Endothelial cell of umbilical vein (primary cell): ENCODE measurements around the gene RGS17. TPM values are rescaled to one million over a fixed set of nuclear protein-coding genes. Genes with fewer than 3 reads are reported as not detected.

ENCODE experiments used
- BruUV-seq: library from RNA; stranded (reverse); fragments of 400-500 nt; replicated peaks from 2 replicates; lab custom pipeline; 2021; lab: Mats Ljungman, UMichigan
- CTCF ChIA-PET: fragments of 300-600, 350-600 bp; sonication (Branson Sonifier 250); formaldehyde crosslinking; loops from one replicate; lab custom pipeline; 2021; ENCODE audit warnings: antibody characterized with exemption, inconsistent platforms; lab: Charles Lee
- POLR2A ChIA-PET: fragments of 300-600, 350-600 bp; sonication (Branson Sonifier 250); formaldehyde crosslinking; loops from one replicate; lab custom pipeline; 2021; ENCODE audit warnings: antibody characterized with exemption, inconsistent platforms; lab: Charles Lee
- DNase-seq: peaks from one replicate; pipeline ENCODE4 v3.0.0-alpha.2; 2011; ENCODE audit warnings: low read depth, low spot score
- FAIRE-seq: peaks from 2 replicates; lab custom pipeline; 2011; peaks lifted over from hg19 to GRCh38; lab: Jason Lieb, UNC
- H2AFZ ChIP-seq: 2 replicates; pipeline ENCODE4 v1.6.0; 2012; ENCODE audit warnings: low read depth, low read length, control low read depth, inconsistent platforms
- H3K27ac ChIP-seq: 2 replicates; pipeline ENCODE4 v1.5.1; 2011; ENCODE audit warnings: low read depth, mild to moderate bottlenecking, control low read depth, low read length, moderate library complexity; ENCODE audit not compliant: insufficient read depth
- H3K27me3 ChIP-seq, 2 experiments: 2 replicates each; pipeline versions ENCODE4 v1.6.0 to v1.6.1; 2011; ENCODE audit warnings: low read length in 2 of 2, mixed read lengths in 1 of 2; ENCODE audit not compliant: control insufficient read depth in 2 of 2, insufficient read depth in 2 of 2
- H3K36me3 ChIP-seq, 2 experiments: 2 replicates in 1 of 2; 3 replicates in 1 of 2; pipeline ENCODE4 v1.5.1; 2011; ENCODE audit warnings: low read length in 2 of 2, mild to moderate bottlenecking in 1 of 2, moderate library complexity in 1 of 2; ENCODE audit not compliant: control insufficient read depth in 2 of 2, insufficient read depth in 2 of 2; ENCODE audit errors: extremely low read depth in 1 of 2
- H3K4me1 ChIP-seq: 3 replicates; pipeline ENCODE4 v1.5.1; 2011; ENCODE audit warnings: mild to moderate bottlenecking, low read length; ENCODE audit not compliant: control insufficient read depth, insufficient read depth; ENCODE audit errors: extremely low read depth
- H3K4me2 ChIP-seq: 2 replicates; pipeline ENCODE4 v1.6.1; 2011; ENCODE audit warnings: low read length, control low read depth, mixed read lengths; ENCODE audit not compliant: insufficient read depth
- H3K4me3 ChIP-seq, 3 experiments: fragments of 200-600 bp in 1 of 3; sonication (generic), shearing (Covaris generic) in 1 of 3; replicated peaks in 1 of 3; 2 replicates each; pipeline ENCODE4 v1.5.1; 2011 to 2016; ENCODE audit warnings: control low read depth in 3 of 3, low read length in 3 of 3, mild to moderate bottlenecking in 2 of 3, inconsistent platforms in 1 of 3, low read depth in 1 of 3, moderate library complexity in 1 of 3; ENCODE audit not compliant: insufficient read depth in 1 of 3
- H3K79me2 ChIP-seq: 2 replicates; pipeline ENCODE4 v1.6.0; 2012; ENCODE audit warnings: low read length, inconsistent platforms; ENCODE audit not compliant: control insufficient read depth, insufficient read depth
- H3K9ac ChIP-seq: replicated peaks from 2 replicates; pipeline ENCODE3; 2011; ENCODE audit warnings: low read length, control low read depth; ENCODE audit not compliant: insufficient read depth; ENCODE audit errors: extremely low read depth
- H3K9me1 ChIP-seq: replicated peaks from 3 replicates; pipeline ENCODE4 v1.6.0; 2011; ENCODE audit warnings: mild to moderate bottlenecking, low read length; ENCODE audit not compliant: control insufficient read depth, insufficient read depth; ENCODE audit errors: extremely low read depth
- H3K9me3 ChIP-seq: replicated peaks from 2 replicates; pipeline ENCODE4 v1.5.1; 2012; ENCODE audit warnings: low read length, inconsistent platforms; ENCODE audit not compliant: control insufficient read depth, insufficient read depth
- H4K20me1 ChIP-seq: replicated peaks from 2 replicates; pipeline ENCODE3; 2011; ENCODE audit warnings: mild to moderate bottlenecking, low read length; ENCODE audit not compliant: control insufficient read depth, insufficient read depth; ENCODE audit errors: extremely low read depth
- EZH2 ChIP-seq: IDR thresholded peaks from 2 replicates; pipeline ENCODE4 v1.6.1; 2012; ENCODE audit warnings: borderline replicate concordance, low read depth, mild to moderate bottlenecking, moderate library complexity, low read length, inconsistent platforms; ENCODE audit not compliant: severe bottlenecking
- FOS ChIP-seq: IDR thresholded peaks from 2 replicates; pipeline ENCODE4 v1.6.1; 2011; ENCODE audit warnings: mild to moderate bottlenecking, low read length, moderate library complexity, borderline replicate concordance; ENCODE audit not compliant: insufficient read depth
- GATA2 ChIP-seq: IDR thresholded peaks from 2 replicates; pipeline ENCODE4 v1.7.0; 2011; ENCODE audit warnings: low read depth, mild to moderate bottlenecking, moderate library complexity, mixed read lengths, low read length; ENCODE audit not compliant: insufficient read length, insufficient read depth
- JUN ChIP-seq: IDR thresholded peaks from 2 replicates; pipeline ENCODE4 v1.6.1; 2011; ENCODE audit warnings: borderline replicate concordance, low read depth; ENCODE audit not compliant: insufficient read length, insufficient read depth
- MAX ChIP-seq: IDR thresholded peaks from 2 replicates; pipeline ENCODE4 v1.6.1; 2011; ENCODE audit not compliant: insufficient read depth, insufficient read length
- MYC ChIP-seq: IDR thresholded peaks from one replicate; pipeline ENCODE4 v1.6.1; 2011; ENCODE audit warnings: mild to moderate bottlenecking, low read depth, low read length
- POLR2A ChIP-seq: IDR thresholded peaks from 2 replicates; pipeline ENCODE4 v1.6.1; 2012; ENCODE audit warnings: low read depth, mild to moderate bottlenecking, control low read depth, low read length
- POLR2AphosphoS5 ChIP-seq: IDR thresholded peaks from 2 replicates; pipeline ENCODE4 v1.6.1; 2012; ENCODE audit warnings: low read depth, mild to moderate bottlenecking, control low read depth, low read length, moderate library complexity; ENCODE audit not compliant: insufficient read depth
- dilution Hi-C: fragments of 300-500 bp; cut with MboI; formaldehyde crosslinking; loops from one replicate; pipeline ENCODE4 v1.15.0; 2019; ENCODE audit warnings: low sequenced_read_pairs; ENCODE audit not compliant: extremely low pct_ligation_motif_present
- intact Hi-C: fragments of 100-400 bp; cut with micrococcal nuclease; formaldehyde crosslinking; loops from one replicate; pipeline ENCODE4 v1.10.0; 2022
- polyA plus RNA-seq, 4 experiments: library from polyadenylated mRNA; depleted of rRNA in 3 of 4; stranded (reverse) in 3 of 4; unstranded in 1 of 4; fragments of >200 nt; gene quantifications; 2 replicates each; pipeline versions ENCODE4 v1.2.1 to v1.2.3, GENCODE V29; 2011 to 2012; ENCODE audit warnings: missing spikeins in 1 of 4
- total RNA-seq: library from RNA; stranded (reverse); gene quantifications from 2 replicates; pipeline ENCODE4 v1.2.3, GENCODE V29; 2021
- TF ChIP-seq, protein P1 (sequence below), 2 donors: IDR thresholded peaks; 1 replicate in 1 of 2; 2 replicates in 1 of 2; pipeline ENCODE4 v1.5.1; 2011; ENCODE audit warnings: low read length in 2 of 2, mild to moderate bottlenecking in 2 of 2, moderate library complexity in 2 of 2, control low read depth in 1 of 2, inconsistent platforms in 1 of 2, low read depth in 1 of 2; ENCODE audit not compliant: insufficient read depth in 1 of 2; ENCODE audit errors: extremely low read depth in 1 of 2

The RGS17 gene
- total and polyA plus RNA-seq, 2 donors (not counting 3 experiments of a cell fraction or from before 2014, with no cell fraction given): 0.40 to 1.1 TPM

GRCh38 chr6:153073841-153074240 lies 57.2 kb downstream of the RGS17 start:
- no peaks in the 10 kb centered on the region for H3K79me2 ChIP-seq
- H3K9me1 ChIP-seq: no peaks in the 10 kb centered on the region
- no peaks in the 10 kb centered on the region for H3K9me3 ChIP-seq
- no peak overlapping the region for H2AFZ ChIP-seq
- H3K27ac ChIP-seq: no peak overlapping the region
- TF ChIP-seq GATA2: no peak
- TF ChIP-seq POLR2A: no peak
- TF ChIP-seq, protein P1, sequence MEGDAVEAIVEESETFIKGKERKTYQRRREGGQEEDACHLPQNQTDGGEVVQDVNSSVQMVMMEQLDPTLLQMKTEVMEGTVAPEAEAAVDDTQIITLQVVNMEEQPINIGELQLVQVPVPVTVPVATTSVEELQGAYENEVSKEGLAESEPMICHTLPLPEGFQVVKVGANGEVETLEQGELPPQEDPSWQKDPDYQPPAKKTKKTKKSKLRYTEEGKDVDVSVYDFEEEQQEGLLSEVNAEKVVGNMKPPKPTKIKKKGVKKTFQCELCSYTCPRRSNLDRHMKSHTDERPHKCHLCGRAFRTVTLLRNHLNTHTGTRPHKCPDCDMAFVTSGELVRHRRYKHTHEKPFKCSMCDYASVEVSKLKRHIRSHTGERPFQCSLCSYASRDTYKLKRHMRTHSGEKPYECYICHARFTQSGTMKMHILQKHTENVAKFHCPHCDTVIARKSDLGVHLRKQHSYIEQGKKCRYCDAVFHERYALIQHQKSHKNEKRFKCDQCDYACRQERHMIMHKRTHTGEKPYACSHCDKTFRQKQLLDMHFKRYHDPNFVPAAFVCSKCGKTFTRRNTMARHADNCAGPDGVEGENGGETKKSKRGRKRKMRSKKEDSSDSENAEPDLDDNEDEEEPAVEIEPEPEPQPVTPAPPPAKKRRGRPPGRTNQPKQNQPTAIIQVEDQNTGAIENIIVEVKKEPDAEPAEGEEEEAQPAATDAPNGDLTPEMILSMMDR (IDR thresholded peaks at IDR 0.05; ENCODE audit: extremely low read depth in 1 of 2, insufficient read depth in 1 of 2, low read depth in 1 of 2, low read length in 2 of 2): no peak
- TF ChIP-seq FOS: no peak
- TF ChIP-seq JUN: no peak
- TF ChIP-seq EZH2: no peak
- no TSS peak for BruUV-seq
- no peak overlapping the region for H3K4me3 ChIP-seq
- no peaks in the 10 kb centered on the region for H3K4me1 ChIP-seq
- FAIRE-seq: no peak
- no peaks in the 10 kb centered on the region for H3K27me3 ChIP-seq
- CTCF ChIA-PET: no interaction called here
- H3K36me3 ChIP-seq: no peaks in the 10 kb centered on the region
- no peak overlapping the region for H3K4me2 ChIP-seq
- no peak for DNase-seq
- H4K20me1 ChIP-seq: no peaks in the 10 kb centered on the region
- intact Hi-C loops: no loop called here
- dilution Hi-C loops: no loop called here
- H3K9ac ChIP-seq: no peak overlapping the region
- POLR2A ChIA-PET: no interaction called here

GRCh38 chr6:153070756-153071155 lies 60.3 kb downstream of the RGS17 start:
- H3K27me3 ChIP-seq: no peaks in the 10 kb centered on the region
- BruUV-seq: no TSS peak
- intact Hi-C loops: no loop called here
- DNase-seq: no peak
- no peaks in the 10 kb centered on the region for H3K79me2 ChIP-seq
- no peaks in the 10 kb centered on the region for H3K36me3 ChIP-seq
- ChIA-PET POLR2A (no interaction called here), CTCF (no interaction called here)
- no peaks in the 10 kb centered on the region for H3K4me1 ChIP-seq
- no peak overlapping the region for H3K27ac ChIP-seq
- H4K20me1 ChIP-seq: no peaks in the 10 kb centered on the region
- dilution Hi-C loops: no loop called here
- TF ChIP-seq MYC (no peak), EZH2 (no peak), JUN (no peak), GATA2 (no peak), MAX (no peak), POLR2AphosphoS5 (no peak), FOS (no peak), POLR2A (no peak)
- TF ChIP-seq, protein P1 (IDR thresholded peaks at IDR 0.05; ENCODE audit: extremely low read depth in 1 of 2, insufficient read depth in 1 of 2, low read depth in 1 of 2, low read length in 2 of 2): no peak
- H3K9me3 ChIP-seq: no peaks in the 10 kb centered on the region
- H3K4me3 ChIP-seq: no peak overlapping the region
- no peak overlapping the region for H3K4me2 ChIP-seq
- H3K9me1 ChIP-seq: no peaks in the 10 kb centered on the region
- no peak overlapping the region for H3K9ac ChIP-seq
- no peak for FAIRE-seq
- H2AFZ ChIP-seq: no peak overlapping the region
